Parathyroid adenoma (tissue), 2 donors: ENCODE results near the gene CDC37L1.
"Not testable (repeated sequence)": the region's sequence is repeated elsewhere in the genome, so short reads cannot be mapped to it uniquely, and the experiment has no call there.

Experiments
- H2AFZ ChIP-seq: fragments of 300-600 bp; sonication (generic); one replicate; pipeline ENCODE4 v1.7.0; 2017; ENCODE audit warnings: antibody characterized with exemption, mild to moderate bottlenecking
- H3K27ac ChIP-seq: fragments of 300-600 bp; sonication (generic); one replicate; pipeline ENCODE4 v1.7.0; 2017
- H3K27me3 ChIP-seq: fragments of 300-600 bp; sonication (generic); one replicate; pipeline ENCODE4 v1.7.0; 2017; ENCODE audit warnings: low read length; ENCODE audit not compliant: control insufficient read depth, insufficient read depth
- H3K36me3 ChIP-seq: fragments of 300-600 bp; sonication (generic); one replicate; pipeline ENCODE4 v1.7.0; 2017; ENCODE audit warnings: low read length; ENCODE audit not compliant: control insufficient read depth, insufficient read depth
- H3K4me1 ChIP-seq: fragments of 300-600 bp; sonication (generic); one replicate; pipeline ENCODE4 v1.7.0; 2017; ENCODE audit warnings: control low read depth
- H3K4me2 ChIP-seq: fragments of 300-600 bp; sonication (generic); one replicate; pipeline ENCODE4 v1.7.0; 2017; ENCODE audit warnings: low read length
- H3K4me3 ChIP-seq: fragments of 300-600 bp; sonication (generic); one replicate; pipeline ENCODE4 v1.7.0; 2017; ENCODE audit warnings: low read depth, low read length
- H3K79me2 ChIP-seq: fragments of 300-600 bp; sonication (generic); one replicate; pipeline ENCODE4 v1.7.0; 2017; ENCODE audit warnings: control low read depth
- H3K9ac ChIP-seq: fragments of 300-600 bp; sonication (generic); one replicate; pipeline ENCODE4 v1.7.0; 2017; ENCODE audit warnings: mild to moderate bottlenecking
- H3K9me3 ChIP-seq: fragments of 300-600 bp; sonication (generic); one replicate; pipeline ENCODE4 v1.7.0; 2017; ENCODE audit warnings: low read length; ENCODE audit not compliant: control insufficient read depth
- CTCF ChIP-seq: fragments of 300-600 bp; sonication (generic); IDR thresholded peaks from one replicate; pipeline ENCODE4 v1.7.0; 2017; ENCODE audit warnings: antibody characterized with exemption, mild to moderate bottlenecking
- donor health status: primary hyperparathyroidism.

Gene CDC37L1

GRCh38 chr9:4657426-4658159 is 21.8 kb upstream of the CDC37L1 start:
- Histone ChIP-seq H3K27ac (no peak overlapping the region), H3K9me3 (no peaks in the 10 kb centered on the region), H2AFZ (no peak overlapping the region), H3K79me2 (no peaks in the 10 kb centered on the region), H3K27me3 (no peaks in the 10 kb centered on the region), H3K4me3 (no peak overlapping the region), H3K9ac (no peak overlapping the region), H3K4me1 (no peaks in the 10 kb centered on the region), H3K36me3 (no peaks in the 10 kb centered on the region), H3K4me2 (no peak overlapping the region)
- TF ChIP-seq CTCF = no peak

- not testable (repeated sequence) for H3K4me3 ChIP-seq, H3K9ac ChIP-seq, H3K4me1 ChIP-seq, H3K36me3 ChIP-seq, H2AFZ ChIP-seq, H3K79me2 ChIP-seq, H3K27ac ChIP-seq, H3K4me2 ChIP-seq, H3K9me3 ChIP-seq, H3K27me3 ChIP-seq
Observed at GRCh38 chr9:4660665-4661064, 18.7 kb upstream of the CDC37L1 start.

- H3K4me1 ChIP-seq = peaks cover 2% of the 10 kb centered on the region
- H3K9me3 ChIP-seq = no peaks in the 10 kb centered on the region
- no peak overlapping the region for H3K27ac ChIP-seq
- no peaks in the 10 kb centered on the region for H3K79me2 ChIP-seq
- H2AFZ ChIP-seq = no peak overlapping the region
- no peaks in the 10 kb centered on the region for H3K27me3 ChIP-seq
- H3K9ac ChIP-seq = no peak overlapping the region
- H3K4me2 ChIP-seq = no peak overlapping the region
- H3K36me3 ChIP-seq = no peaks in the 10 kb centered on the region
- H3K4me3 ChIP-seq = no peak overlapping the region
- no peak for TF ChIP-seq CTCF
Observed at GRCh38 chr9:4661165-4661564, 18.2 kb upstream of the CDC37L1 start.

- Histone ChIP-seq H3K4me1 (peaks cover 2% of the 10 kb centered on the region), H3K27me3 (no peaks in the 10 kb centered on the region), H2AFZ (peak overlapping the region; percentile 91), H3K4me2 (peak overlapping the region; percentile 94), H3K4me3 (peak overlapping the region; percentile 77), H3K9me3 (no peaks in the 10 kb centered on the region), H3K36me3 (no peaks in the 10 kb centered on the region), H3K9ac (no peak overlapping the region), H3K27ac (peak overlapping the region; percentile 64), H3K79me2 (no peaks in the 10 kb centered on the region)
- TF ChIP-seq CTCF = no peak
Observed at GRCh38 chr9:4661611-4662010, 17.8 kb upstream of the CDC37L1 start.

GRCh38 chr9:4662108-4662988 is 17.0 kb upstream of the CDC37L1 start, which contains the start of gene PLPP6:
PLPP6 (plus strand) TSS chr9:4662294; CDS start chr9:4662376, 82 bp downstream.
- Histone ChIP-seq H3K27me3 (no peaks in the 10 kb centered on the region), H3K9me3 (no peaks in the 10 kb centered on the region), H3K4me2 (peak within 1 kb of the TSS; percentile 94), H3K36me3 (no peaks in the 10 kb centered on the region), H3K4me1 (peaks cover 2% of the 10 kb centered on the region), H3K79me2 (no peaks in the 10 kb centered on the region), H3K4me3 (peak within 1 kb of the TSS; percentile 77), H3K9ac (no peak within 1 kb of the TSS), H2AFZ (peak within 1 kb of the TSS; percentile 91), H3K27ac (peak within 1 kb of the TSS; percentile 64)
- peak; percentile 53 for TF ChIP-seq CTCF
